HG03139 (cell line): ENCODE results near the gene FAM170B.

Experiments
- ATAC-seq: cut with Tn5 transposase; IDR thresholded peaks from one replicate; pipeline ENCODE4 v1.9.1; 2021; ENCODE audit not compliant: unreplicated experiment

The FAM170B gene

GRCh38 chr10:49107111-49107886, 26.5 kb downstream of the FAM170B start:
- ATAC-seq: no peak

- no peak for ATAC-seq
Measured at GRCh38 chr10:49106451-49106850, 27.4 kb downstream of the FAM170B start.

DNA sequence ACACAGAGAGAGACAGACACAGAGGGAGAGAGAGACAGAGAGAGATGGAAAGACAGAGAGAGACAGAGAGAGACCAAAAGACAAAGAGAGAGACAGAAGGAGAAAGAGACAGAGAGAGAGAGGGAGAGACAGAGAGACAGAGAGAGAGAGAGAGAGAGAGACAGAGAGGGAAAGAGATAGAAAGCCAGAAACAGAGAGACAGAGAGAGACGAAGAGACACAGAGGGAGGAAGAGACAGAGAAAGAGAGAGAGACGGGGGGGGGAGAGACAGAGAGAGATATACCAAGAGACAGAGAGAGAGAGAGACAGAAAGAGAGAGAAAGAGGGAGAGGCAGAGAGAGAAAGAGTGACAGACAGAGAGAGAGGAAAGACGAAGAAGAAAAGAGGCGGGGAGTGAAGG, 28.7 kb downstream of the FAM170B start:
- no peak for ATAC-seq

DNA sequence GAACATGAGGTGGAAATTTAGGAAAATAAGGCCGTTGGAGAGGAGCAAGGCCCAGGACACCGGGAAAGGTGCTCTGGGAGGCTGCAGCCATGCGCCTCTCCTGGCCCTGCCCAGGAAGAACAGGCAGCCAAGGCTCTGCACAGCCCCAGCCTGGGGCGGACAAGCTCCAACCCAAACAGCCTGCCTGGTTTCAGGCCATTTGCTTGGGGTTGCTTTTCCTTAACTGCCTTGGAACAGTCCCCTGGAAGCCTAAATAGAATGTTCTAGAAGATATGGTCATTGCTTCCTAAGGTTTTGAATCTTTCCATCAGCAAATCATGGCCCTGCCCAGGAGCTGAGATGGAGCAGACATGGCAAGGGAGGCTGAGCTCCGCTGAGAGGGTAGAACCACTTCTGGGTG, 29.5 kb downstream of the FAM170B start:
- ATAC-seq: no peak

DNA sequence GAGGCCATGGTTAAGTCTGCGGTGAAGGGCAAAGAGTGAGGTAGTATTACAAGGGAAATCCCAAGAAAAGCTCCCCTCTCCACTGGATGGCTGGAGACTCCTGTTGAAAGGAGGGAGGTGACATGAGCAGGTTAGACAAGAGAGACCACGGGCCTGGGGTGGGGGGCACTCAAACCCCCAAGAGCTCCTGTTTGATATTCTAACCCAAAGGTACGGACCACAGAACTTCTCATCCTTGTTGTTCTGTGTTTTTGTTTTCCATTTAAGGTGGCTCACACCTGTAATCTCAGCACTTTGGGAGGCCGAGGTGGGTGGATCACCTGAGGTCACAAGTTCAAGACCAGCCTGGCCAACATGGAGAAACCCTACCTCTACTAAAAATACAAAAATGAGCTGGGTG, 30.1 kb downstream of the FAM170B start:
- ATAC-seq: no peak

- no peak for ATAC-seq
Measured at GRCh38 chr10:49099046-49099445, 34.8 kb downstream of the FAM170B start.

GRCh38 chr10:49096890-49097445, 36.9 kb downstream of the FAM170B start:
- no peak for ATAC-seq

- ATAC-seq: no peak
Measured at GRCh38 chr10:49094646-49095045, 39.2 kb downstream of the FAM170B start.

- ATAC-seq: no peak
Measured at GRCh38 chr10:49093922-49094321, 39.9 kb downstream of the FAM170B start.

DNA sequence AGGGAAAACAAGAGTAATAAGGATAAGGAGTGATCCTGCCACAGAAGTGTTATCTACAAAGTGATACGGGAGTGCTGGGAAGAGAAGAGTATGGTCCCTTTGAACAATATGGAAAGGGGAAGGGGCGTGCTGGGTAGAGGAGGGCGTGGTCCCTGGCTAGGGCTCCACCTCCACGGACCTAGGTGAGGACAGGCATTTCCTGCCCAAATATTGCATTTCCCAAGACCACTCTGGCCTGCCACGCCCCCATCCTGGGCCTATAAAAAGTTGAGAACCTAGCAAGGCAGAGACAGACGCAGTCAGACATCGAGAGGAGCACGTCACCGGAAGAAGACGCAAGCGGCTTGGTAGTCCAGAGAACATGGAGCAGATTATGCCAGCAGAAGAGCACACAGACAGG, 41.3 kb downstream of the FAM170B start:
- no peak for ATAC-seq

DNA sequence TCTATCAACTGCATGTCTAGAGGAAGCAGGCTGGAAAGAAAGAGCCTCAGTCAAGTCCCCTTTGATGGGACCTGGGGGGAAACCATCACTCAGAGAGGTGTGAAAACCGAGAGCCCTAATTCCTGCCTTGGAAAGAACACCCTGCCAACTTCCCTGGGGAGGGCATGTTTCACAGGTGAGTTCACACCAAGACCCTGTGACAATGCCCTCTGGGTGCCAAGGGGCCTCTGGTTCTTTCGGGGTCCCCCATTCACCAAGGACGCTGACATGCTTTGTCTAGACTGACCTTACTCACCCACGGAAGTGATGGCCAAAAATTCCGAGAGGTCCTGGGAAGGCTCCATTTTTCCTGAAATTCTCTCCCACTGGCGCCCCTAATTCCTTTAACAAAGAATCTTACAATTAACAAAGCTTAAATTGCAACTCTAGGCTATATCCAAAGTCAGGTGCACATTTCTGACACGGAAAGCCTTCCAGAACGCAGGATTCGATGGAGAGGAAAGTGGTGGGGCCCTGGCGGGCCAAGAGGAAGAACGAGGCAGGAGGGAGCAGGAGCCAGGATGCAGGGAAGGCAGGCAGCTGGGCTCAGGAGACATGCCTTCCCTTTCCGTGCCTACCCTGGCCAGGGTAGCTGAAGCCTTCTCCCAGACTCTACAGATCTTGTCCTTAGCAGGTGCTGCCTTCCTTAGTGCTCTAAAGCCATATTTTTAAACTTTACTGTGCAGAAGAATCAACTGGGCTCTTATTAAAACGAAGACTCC, 42.2 kb downstream of the FAM170B start:
- ATAC-seq: no peak

GRCh38 chr10:49090696-49091380, 43.0 kb downstream of the FAM170B start:
- no peak for ATAC-seq

DNA sequence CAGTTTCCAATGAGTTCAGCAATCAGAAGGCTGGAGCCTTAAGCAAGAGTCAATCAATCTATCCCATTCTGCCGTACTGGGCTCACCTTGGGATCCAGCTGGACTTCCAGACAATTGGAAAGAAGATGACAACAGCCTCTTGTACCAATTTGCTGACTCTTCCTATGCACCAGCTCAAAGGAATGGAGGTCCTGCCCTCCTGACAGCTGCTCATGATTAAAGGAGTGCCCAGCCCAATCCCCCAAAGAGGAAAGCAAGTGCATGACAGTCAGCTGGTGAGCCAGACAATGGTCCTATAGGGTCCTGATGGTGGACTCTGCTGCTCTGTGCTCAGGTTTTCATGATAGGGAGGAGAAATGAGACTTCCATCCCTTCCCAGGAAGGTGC, 43.6 kb downstream of the FAM170B start:
- ATAC-seq: no peak

DNA sequence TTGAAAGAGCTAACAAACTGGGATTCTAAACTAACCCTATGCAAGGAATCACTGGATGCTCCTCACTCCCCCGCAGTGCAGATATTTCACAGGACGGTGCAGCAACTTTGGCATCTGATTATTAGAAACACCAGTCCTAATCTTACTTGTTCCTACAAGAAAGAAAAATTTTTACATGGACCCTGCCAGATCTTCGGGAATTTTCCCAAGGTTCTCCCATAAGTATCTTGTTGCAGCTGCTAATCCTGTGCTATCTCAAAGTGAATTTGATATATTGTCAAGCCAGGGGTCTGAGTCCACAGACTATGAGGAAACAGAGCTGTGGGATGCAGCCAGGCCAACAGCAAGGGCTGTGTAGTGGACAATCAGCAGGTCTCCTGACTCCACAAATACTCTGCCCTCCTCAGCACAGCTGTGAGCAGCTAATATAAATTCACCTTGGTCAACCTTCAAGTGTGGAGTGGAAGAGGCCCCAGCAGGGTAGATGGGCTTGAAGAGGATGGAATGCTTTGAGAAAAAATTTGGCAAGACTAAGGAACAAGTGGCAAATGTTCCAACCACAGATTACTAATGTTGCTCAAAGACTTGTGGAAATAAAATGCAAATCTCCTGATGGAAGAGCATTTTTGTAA, 44.1 kb downstream of the FAM170B start:
- ATAC-seq: no peak

GRCh38 chr10:49089152-49089551, 44.7 kb downstream of the FAM170B start:
- no peak for ATAC-seq

DNA sequence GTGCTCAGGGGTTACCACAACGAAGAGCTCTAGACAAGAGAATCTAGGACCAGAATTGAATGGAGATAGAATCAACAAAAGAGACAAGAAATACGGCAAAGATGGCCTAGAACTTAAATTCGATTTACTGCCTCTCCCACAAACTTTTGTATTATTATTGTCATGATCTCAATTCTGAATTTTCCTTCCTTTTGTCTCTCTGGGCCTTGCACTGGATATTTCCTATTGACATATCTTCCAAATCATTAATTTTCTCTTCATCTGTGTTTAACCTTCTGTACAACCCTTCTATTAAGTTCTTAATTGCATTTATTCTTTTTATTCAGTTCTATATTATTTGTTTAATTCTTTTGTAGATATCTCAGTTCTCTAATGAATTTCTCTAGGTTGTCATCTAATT, 46.9 kb downstream of the FAM170B start:
- ATAC-seq: no peak

GRCh38 chr10:49083261-49083660, 50.6 kb downstream of the FAM170B start:
- no peak for ATAC-seq

- no peak for ATAC-seq
Measured at GRCh38 chr10:49082766-49083165, 51.1 kb downstream of the FAM170B start.

- ATAC-seq: no peak
Measured at GRCh38 chr10:49081547-49082275, 52.1 kb downstream of the FAM170B start.
